ENCODE measurements around the gene LARGE2. TPM values are rescaled to one million over a fixed set of nuclear protein-coding genes. Genes with fewer than 3 reads are reported as not detected.
"Not testable (repeated sequence)": the region's sequence is repeated elsewhere in the genome, so short reads cannot be mapped to it uniquely, and the experiment has no call there.

The LARGE2 gene
- total RNA-seq, 4 donors from 2014 or later = 0.55 to 1.3 (median 0.60) TPM; not detected in 1

DNA sequence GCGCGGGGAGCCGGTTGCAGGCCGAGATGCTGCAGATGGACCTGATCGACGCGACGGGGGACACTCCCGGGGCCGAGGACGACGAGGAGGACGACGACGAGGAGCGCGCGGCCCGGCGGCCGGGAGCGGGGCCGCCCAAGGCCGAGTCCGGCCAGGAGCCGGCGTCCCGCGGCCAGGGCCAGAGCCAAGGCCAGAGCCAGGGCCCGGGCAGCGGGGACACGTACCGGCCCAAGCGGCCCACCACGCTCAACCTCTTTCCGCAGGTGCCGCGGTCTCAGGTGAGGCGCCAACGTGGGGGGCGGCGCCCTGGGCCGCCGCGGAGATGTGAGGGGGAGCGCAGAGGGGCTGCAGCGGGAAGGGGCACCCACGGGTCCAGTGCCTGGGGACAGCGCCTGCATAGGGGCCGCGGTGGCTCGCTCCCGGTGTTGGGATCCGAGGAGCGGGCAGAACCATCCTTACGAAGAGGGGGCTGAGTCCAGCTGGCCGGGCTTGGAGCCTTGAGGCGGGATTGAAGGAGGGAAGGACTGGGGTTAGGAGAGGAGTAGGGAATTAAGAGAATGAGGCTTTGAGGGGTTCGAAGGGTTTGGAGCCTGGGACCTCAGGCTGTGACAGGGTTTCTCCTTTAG lies 22.2 kb upstream of the LARGE2 start:
- in situ Hi-C loops (cut with MboI; ENCODE audit: low pct_ligation_motif_present in 1 of 4, low pct_unique_long_range_greater_than_20kb in 1 of 4, low sequenced_read_pairs in 3 of 4); H3K9me3 ChIP-seq; DNase-seq; intact Hi-C loops (cut with DNase I; ENCODE audit: low total_unique reads); H3K36me3 ChIP-seq: not testable (repeated sequence)
- peak in 1 of 3 donors; percentile 33 for TF ChIP-seq POLR2AphosphoS5 (IDR thresholded peaks at IDR 0.05)
- Histone ChIP-seq H3K4me1 (peaks cover 3 to 18% (median 15%) of the 10 kb centered on the region in 4 donors), H3K27me3 (peaks cover 50% of the 10 kb centered on the region), H3K27ac (peak overlapping the region in 3 of 4 donors; percentile 13 to 53 (median 52)), H3K4me3 (peak overlapping the region; percentile 27 to 58 (median 46))
- WGBS, 2 donors (ENCODE audit: low coverage in 1 of 2) = 19% methylated on average over 16 of the region's 59 CpGs; no CpG with 5 or more reads in 1 of the 2 donors

GRCh38 chr11:45900916-45901617 lies 21.4 kb upstream of the LARGE2 start:
- no peak for TF ChIP-seq POLR2A (IDR thresholded peaks at IDR 0.05)
- TF ChIP-seq, protein P1, sequence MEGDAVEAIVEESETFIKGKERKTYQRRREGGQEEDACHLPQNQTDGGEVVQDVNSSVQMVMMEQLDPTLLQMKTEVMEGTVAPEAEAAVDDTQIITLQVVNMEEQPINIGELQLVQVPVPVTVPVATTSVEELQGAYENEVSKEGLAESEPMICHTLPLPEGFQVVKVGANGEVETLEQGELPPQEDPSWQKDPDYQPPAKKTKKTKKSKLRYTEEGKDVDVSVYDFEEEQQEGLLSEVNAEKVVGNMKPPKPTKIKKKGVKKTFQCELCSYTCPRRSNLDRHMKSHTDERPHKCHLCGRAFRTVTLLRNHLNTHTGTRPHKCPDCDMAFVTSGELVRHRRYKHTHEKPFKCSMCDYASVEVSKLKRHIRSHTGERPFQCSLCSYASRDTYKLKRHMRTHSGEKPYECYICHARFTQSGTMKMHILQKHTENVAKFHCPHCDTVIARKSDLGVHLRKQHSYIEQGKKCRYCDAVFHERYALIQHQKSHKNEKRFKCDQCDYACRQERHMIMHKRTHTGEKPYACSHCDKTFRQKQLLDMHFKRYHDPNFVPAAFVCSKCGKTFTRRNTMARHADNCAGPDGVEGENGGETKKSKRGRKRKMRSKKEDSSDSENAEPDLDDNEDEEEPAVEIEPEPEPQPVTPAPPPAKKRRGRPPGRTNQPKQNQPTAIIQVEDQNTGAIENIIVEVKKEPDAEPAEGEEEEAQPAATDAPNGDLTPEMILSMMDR (IDR thresholded peaks at IDR 0.05) = no peak
- TF ChIP-seq EP300 (IDR thresholded peaks at IDR 0.05; ENCODE audit: low read depth) = no peak
- no peak for TF ChIP-seq POLR2AphosphoS5 (IDR thresholded peaks at IDR 0.05)

GRCh38 chr11:45901626-45902025 lies 20.8 kb upstream of the LARGE2 start:
- H3K36me3 ChIP-seq = no peaks in the 10 kb centered on the region
- peaks cover 3 to 25% (median 17%) of the 10 kb centered on the region in 4 donors for H3K4me1 ChIP-seq
- peaks cover 40% of the 10 kb centered on the region for H3K27me3 ChIP-seq
- no peak overlapping the region for H3K4me3 ChIP-seq
- in situ Hi-C loops (cut with MboI; ENCODE audit: low pct_ligation_motif_present in 1 of 4, low pct_unique_long_range_greater_than_20kb in 1 of 4, low sequenced_read_pairs in 3 of 4) (no loop called here), intact Hi-C loops (cut with DNase I; ENCODE audit: low total_unique reads) (no loop called here)
- no peak for DNase-seq
- TF ChIP-seq POLR2A (IDR thresholded peaks at IDR 0.05) (no peak), POLR2AphosphoS5 (IDR thresholded peaks at IDR 0.05) (no peak), EP300 (IDR thresholded peaks at IDR 0.05; ENCODE audit: low read depth) (no peak)
- TF ChIP-seq, protein P1 (IDR thresholded peaks at IDR 0.05) = no peak
- 85% methylated on average over 6 of the region's 6 CpGs; no CpG with 5 or more reads in 1 of the 2 donors for WGBS, 2 donors (ENCODE audit: low coverage in 1 of 2)
- no peak overlapping the region for H3K27ac ChIP-seq
- H3K9me3 ChIP-seq = no peaks in the 10 kb centered on the region

More at GRCh38 chr11:45900916-45901617, 21.4 kb upstream of the LARGE2 start:
- intact Hi-C loops (cut with DNase I; ENCODE audit: low total_unique reads) (no loop called here), in situ Hi-C loops (cut with MboI; ENCODE audit: low pct_ligation_motif_present in 1 of 4, low pct_unique_long_range_greater_than_20kb in 1 of 4, low sequenced_read_pairs in 3 of 4) (no loop called here)
- peak overlapping the region in 2 of 4 donors; percentile 47 to 58 for H3K4me3 ChIP-seq
- peaks cover 3 to 21% (median 16%) of the 10 kb centered on the region in 4 donors for H3K4me1 ChIP-seq
- no peak for DNase-seq
- peaks cover 46% of the 10 kb centered on the region for H3K27me3 ChIP-seq
- no peaks in the 10 kb centered on the region for H3K36me3 ChIP-seq
- H3K9me3 ChIP-seq = no peaks in the 10 kb centered on the region
- 57% methylated on average over 8 of the region's 8 CpGs; no CpG with 5 or more reads in 1 of the 2 donors for WGBS, 2 donors (ENCODE audit: low coverage in 1 of 2)
- peak overlapping the region in 1 of 4 donors; percentile 53 for H3K27ac ChIP-seq

DNA sequence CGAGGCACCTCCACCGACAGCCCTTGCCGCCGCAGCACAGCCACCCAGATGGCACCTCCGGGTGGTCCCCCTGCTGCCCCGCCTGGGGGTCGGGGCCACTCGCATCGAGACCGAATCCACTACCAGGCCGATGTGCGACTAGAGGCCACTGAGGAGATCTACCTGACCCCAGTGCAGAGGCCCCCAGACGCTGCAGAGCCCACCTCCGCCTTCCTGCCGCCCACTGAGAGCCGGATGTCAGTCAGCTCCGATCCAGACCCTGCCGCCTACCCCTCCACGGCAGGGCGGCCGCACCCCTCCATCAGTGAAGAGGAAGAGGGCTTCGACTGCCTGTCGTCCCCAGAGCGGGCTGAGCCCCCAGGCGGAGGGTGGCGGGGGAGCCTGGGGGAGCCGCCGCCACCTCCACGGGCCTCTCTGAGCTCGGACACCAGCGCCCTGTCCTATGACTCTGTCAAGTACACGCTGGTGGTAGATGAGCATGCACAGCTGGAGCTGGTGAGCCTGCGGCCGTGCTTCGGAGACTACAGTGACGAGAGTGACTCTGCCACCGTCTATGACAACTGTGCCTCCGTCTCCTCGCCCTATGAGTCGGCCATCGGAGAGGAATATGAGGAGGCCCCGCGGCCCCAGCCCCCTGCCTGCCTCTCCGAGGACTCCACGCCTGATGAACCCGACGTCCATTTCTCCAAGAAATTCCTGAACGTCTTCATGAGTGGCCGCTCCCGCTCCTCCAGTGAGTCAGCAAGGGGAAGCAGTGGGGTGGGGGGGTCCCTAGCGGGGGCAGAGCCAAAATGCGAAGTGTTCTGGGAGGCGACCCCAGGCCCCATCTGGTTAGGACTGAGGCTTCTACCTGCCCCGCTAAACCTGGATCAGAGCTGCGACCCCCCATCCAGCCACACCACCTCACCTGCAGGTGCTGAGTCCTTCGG lies 19.7 kb upstream of the LARGE2 start:
- Histone ChIP-seq H3K4me1 (peaks cover 3 to 27% (median 17%) of the 10 kb centered on the region in 4 donors), H3K9me3 (no peaks in the 10 kb centered on the region), H3K4me3 (no peak overlapping the region), H3K36me3 (no peaks in the 10 kb centered on the region), H3K27me3 (peaks cover 31% of the 10 kb centered on the region), H3K27ac (no peak overlapping the region)
- intact Hi-C loops (cut with DNase I; ENCODE audit: low total_unique reads) = no loop called here
- DNase-seq = no peak
- in situ Hi-C loops (cut with MboI; ENCODE audit: low pct_ligation_motif_present in 1 of 4, low pct_unique_long_range_greater_than_20kb in 1 of 4, low sequenced_read_pairs in 3 of 4) = no loop called here
- no peak for TF ChIP-seq POLR2A (IDR thresholded peaks at IDR 0.05)
- WGBS, 2 donors (ENCODE audit: low coverage in 1 of 2) = 70 to 90% methylated on average over 2 to 50 of the region's 56 CpGs

Measured in transverse colon (tissue), 4 donors.